HG02642 (cell line): ENCODE data around the gene INMT.

ENCODE experiments used
- ATAC-seq: cut with Tn5 transposase; IDR thresholded peaks from one replicate; pipeline ENCODE4 v1.9.1; 2021; ENCODE audit warnings: mild to moderate bottlenecking; ENCODE audit not compliant: unreplicated experiment, poor library complexity

INMT gene

DNA sequence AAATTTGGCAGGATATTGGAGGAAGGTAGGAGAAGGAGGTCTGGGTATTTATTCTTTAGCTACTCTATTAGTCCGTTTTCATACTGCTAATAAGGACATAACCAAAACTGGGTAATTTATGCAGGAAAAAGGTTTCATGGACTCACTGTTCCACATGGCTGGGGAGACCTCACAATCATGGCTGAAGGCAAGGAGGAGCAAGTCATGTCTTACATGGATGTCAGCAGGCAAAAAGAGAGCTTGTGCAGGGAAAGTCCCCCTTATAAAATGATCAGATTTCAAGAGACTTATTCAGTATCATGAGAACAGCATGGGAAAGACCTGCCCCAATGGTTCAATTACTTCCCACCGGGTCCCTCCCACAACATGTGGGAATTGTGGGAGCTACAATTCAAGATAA is 1.9 kb upstream of the INMT start:
- ATAC-seq, result no peak

DNA sequence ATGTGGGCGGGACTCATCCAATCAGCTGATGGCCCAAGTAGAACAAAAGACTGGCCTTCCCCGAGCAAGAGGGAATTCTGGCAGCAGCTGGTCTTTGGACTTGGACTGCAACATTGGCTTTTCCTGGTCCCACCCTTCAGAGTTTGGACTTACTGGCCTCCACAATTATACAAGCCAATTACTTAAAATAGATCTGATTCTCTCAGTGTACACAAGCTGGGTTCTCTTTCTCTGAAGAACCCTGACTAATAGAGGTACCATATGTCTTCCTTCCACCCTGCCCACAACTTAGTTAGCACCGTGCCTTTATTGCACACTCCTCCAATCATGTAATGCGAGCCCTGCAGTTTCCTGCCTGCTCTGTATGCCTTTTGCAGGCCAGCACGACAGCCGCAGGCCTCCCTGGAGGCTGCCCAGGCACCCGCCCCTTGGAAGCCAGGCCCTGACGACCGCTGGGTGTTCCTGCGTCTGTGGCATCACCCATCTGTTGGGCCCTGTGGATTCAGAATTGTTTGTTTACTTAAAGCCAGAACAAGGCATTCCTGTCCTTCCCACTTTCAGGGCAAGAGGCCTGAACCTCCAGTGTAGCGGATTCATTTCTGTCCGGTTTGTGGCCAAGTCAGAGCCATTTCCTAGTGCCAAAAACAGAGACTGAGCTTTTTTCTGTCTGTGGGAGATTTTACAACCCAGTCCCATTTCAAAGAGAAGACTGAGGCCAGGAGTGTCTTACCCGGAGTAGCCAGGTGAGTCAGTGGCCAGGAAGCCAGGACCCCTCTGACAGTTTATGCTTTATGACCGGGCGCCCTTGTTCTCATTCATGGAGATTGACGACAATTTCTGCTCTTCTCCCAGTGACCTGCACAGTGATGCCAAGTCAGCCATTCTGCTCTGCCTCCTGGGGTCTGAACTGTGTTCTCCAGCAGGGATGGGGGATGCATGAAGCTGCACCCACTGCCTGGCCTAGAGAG is 968 bp upstream of the INMT start:
- ATAC-seq, result no peak

DNA sequence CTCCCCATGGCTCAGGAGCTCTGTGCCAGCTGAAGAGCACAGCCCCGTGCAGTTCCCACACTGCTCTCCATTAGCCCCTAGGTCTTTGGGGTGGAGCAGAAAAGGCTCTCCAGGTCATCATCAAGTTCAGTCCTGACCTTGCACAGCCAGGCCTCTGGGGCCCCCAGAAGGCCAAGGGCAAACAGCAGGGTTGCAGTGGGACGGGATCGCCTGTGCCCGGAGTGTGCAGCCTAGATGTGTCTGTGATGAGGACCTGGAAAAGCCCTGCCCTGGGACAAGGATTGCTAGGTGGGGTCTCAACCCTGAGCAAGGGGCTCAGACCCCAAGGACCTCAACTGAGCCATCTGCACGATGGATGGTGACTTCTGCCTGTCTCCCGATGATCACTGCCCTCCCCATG is 549 bp downstream of the INMT start:
- no peak for ATAC-seq

DNA sequence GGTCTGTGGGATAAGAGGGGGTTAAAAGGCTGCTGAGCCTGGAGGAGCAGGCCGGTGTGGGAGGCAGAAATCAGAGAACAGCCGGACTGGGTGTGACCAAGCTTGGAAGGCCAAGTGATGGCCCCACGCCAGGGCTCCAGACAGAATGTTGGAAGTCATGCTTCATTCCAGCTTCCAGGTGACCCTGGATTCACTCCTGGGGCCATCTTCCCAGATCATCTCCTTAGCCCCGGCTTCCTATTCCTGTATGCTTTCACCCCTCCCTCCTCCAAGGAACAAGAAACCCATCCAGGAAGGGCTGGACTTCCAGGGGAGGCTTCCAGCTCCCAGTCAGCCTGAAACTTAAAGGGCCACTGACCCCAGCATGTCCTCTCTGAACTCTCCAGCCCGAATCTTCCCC is 1.0 kb downstream of the INMT start:
- no peak for ATAC-seq

DNA sequence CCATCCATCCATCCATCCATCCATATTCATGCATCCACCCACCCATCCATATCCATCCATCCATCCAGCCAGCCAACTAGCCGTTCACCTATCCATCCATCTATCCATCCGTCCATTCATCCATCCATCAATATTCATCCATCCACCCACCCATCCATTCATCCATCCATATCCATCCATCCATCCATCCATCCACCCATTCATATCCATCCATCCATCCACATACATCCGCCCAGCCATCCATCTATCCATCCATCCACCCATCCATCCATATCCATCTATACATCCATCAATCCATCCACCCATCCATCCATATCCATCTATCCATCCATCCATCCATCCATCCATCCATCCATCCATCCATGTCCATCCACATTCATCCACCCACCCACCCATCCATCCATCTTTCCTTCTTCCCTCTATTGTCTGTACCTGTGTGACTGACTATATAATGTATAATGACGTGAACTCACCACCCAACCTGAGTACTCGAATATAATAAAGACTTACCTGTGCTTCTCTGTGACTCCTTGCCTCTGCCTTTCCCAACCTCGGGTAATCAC is 2.5 kb downstream of the INMT start:
- ATAC-seq, result no peak

DNA sequence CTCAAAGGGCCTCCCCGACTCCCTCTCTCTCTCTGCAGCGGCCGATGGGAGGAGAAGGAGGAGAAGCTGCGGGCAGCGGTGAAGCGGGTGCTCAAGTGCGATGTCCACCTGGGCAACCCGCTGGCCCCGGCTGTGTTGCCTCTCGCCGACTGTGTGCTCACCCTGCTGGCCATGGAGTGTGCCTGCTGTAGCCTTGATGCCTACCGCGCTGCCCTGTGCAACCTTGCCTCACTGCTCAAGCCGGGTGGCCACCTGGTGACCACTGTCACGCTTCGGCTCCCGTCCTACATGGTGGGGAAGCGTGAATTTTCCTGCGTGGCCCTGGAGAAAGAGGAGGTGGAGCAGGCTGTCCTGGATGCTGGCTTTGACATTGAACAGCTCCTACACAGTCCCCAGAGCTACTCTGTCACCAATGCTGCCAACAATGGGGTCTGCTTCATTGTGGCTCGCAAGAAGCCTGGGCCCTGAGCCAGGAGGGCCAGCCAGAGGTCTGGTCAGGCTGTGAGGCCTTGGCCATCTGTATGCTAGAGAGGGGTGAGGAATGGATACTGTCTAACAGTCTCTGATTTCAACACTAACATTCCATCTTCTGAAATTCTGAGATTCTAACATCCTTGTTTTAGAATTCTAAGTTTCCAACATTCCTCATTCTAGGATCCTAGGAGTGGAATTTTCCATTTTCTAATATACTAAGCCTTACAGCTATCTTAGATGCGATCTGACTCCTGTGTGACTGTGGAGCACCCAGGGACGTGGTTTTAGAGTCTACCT is 3.6 kb downstream of the INMT start:
- ATAC-seq, result no peak

DNA sequence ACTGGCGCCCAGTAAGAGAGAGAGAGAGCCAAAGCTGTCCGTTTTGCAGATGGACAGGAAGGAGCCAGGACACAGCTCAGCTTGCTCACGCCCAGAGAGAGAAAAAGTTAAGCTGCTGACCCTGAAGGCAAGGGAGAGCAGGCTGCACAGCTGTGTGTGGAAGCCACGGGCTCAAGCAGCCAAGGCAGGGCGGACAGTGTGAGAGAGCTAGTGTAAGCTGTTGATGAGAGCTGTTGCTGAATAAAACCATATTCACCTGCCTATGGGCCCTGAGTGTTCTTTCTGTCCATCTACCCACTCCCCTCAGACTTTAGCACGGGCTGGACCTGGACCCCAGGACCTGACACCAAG is 5.4 kb downstream of the INMT start:
- no peak for ATAC-seq

DNA sequence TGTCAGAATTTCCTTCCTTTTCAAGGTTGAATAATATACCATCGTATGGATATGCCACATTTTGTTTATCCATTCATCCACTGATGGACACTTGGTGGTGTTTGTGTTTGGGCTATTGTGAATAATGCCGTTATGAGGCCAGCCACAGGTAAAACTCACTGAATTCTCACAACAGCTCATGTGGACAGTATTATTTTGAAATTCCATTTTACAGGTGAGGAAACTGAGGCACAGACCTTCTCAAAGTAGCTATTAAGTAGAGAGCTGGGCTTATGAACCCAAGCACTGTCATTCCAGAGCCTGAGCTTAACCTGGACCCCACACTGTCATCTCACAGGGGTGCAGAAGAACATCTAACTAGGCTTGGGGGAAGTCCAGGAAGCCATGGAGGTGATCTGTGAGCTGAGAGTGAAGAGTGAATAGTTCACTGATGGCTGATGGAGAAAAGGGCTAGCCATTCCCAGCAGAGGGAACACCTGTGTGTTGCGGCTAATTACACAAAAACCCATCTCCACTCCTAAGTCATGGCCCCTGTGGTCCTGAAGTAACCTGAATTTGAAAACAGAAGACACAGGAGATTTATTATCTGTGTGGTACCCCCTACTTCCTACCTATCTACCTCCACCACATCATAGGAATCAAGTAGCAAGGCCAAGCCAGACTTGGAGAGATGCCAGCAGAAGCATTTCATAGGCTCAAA is 8.7 kb downstream of the INMT start:
- ATAC-seq, result no peak

DNA sequence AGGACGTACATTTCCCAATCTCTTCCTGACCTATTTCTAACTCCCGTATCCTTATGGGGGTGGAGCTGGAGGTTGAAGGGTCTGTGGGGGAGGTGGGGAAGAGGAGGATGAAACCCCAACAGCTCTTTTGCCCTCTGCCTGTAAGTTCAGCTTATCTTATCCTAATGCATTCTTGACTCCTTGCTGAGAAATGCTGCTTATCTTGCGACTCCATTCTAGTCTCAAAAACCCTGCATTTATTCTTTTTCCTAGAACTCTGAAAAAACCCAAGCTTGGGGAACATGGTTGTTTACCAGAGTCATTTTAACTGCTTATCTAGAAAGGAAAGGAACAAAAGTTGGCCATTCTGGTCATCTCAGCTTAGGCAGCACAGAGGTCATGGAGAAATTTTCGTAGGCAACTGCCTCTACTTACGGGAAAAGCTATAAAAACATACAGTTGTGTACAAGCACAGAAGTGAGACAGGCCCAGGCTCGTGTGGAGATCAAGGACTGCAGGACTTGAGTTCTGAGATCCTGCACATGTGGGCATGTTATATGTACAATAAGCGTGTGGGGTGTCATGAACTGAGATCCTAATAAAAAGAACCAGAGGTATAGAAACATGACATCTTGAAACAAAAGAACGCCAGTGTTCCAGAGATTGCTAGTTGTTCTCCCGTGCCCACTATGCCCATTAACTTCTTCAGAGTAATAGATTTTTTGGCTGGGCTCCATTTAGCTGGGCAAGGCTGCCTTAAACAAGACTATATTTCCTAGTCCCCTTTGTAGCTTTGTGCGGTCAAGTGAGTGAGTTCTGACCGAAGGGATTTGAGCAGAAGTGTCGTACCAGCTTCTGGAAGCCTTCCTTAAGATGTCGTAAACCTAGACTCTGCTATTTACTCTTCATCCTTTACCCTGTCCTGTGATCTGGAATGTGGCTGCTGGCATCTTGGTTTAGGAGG is 9.6 kb downstream of the INMT start:
- ATAC-seq, result no peak

DNA sequence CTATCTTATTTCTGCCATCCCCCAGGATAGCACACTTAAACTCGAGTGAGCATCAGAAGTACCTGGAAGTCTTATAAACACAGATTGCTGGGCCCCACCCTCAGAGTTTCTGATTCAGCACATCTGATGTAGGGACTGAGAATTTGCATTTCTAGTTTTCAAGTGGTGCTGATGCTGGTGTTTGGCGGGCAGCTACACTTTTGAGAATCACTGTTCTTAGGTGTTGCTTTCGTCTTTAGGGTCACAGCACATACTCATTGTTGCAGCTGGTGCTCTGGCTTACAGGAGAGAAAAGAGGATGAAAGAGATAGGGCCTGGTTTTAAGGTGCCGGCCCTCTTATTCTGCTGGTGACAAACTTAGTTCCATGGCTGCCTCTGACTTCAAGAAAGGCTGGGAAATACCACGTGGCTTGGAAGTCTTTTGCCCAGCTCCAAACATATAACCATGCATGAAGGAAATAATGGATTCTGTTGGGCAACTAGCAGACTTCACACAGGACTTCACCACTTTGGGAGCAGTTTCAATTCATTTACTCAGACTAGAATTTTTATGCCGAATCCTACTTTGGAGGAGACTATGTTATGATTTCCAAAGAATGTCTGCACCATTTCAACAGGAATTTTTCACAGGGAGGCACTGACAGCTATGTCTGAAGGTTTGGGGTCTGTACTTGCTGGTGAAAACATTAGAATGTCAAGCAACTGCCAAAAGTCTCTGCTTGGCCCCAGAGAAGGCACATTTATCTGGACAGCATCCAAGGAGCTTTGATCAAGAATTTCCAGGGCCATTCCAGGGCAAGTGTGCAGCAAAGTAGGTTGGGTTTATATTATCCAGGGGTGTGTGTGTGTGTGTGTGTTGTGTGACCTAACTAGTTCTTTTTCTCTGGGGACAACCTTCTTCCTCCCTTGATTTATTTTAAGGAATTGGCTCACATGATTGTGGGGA is 12.4 kb downstream of the INMT start:
- peak; percentile 95 for ATAC-seq

DNA sequence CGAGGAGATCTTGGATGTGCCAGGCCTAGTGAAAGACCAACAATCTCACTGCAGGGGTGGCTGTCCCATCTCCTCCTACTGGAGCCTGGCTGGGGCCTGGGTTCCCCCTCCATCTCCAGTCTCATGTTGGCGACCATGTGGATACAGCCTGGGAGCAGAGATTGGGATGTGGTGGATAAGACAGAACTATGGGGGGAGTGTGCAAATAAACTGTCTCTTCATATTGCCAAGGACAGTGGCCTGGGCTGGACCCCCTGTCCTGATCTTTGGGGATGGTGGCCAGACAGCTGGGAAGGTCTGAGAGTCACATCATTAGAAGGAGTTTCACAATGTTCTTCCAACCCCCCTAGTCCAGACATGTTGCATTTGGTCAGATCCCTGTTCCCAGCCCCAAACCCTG is 13.5 kb downstream of the INMT start:
- ATAC-seq, result no peak

DNA sequence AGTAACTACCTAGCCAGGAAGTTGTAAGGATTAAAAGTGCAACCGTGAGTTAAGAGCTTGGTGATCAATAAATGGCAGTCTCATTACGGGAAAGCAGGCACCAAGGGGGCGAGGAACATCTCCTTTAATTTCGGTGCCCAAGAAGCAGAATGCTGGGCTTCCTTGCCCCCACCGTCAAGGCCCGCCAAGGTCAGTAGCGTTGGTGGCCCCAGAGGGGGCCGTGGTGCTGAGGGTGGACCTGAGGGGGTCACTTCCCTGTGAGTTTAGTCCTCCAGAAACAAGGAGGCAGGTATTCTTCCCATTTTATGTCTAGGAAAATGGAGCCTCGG is 18.9 kb downstream of the INMT start:
- no peak for ATAC-seq

DNA sequence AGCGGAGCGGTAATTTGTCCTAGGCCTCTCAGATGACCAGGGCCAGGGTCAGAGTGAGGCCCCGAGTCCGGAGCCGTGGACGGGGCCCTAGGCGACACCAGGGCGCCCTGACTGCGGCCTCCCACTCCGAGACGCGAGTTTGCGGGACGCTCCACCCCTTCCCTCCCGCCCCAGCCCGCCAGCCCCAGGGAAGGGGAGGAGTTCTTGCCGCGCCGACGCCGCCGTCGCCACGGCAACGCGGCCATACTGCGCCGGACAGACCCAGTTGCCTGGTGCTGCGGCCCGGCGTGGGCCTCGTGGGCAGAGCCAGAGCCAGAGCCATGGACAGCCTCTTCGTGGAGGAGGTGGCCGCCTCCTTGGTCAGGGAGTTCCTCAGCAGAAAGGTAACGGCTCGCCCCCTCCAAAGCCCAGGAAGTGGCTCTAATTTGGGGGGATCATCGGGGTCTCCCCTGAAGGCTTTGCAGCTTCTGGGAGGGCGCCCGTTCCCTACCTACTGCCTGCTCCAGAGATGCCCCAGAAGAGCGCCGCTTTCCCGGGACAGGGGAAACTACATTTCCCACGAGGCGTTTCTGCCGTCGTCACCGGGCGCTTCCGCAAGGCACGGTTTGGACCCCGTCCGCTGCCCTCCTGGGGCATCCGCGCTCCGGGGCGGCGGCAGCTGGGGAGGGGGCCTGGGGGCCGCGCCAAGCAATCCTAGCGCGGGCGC is 19.4 kb downstream of the INMT start, which contains the start of gene MINDY4:
TSS of gene MINDY4 (plus strand) at position 244 of the 706 bp plus-strand sequence. CDS start at position 321, 77 bp downstream.
- ATAC-seq, result peak; percentile 93

DNA sequence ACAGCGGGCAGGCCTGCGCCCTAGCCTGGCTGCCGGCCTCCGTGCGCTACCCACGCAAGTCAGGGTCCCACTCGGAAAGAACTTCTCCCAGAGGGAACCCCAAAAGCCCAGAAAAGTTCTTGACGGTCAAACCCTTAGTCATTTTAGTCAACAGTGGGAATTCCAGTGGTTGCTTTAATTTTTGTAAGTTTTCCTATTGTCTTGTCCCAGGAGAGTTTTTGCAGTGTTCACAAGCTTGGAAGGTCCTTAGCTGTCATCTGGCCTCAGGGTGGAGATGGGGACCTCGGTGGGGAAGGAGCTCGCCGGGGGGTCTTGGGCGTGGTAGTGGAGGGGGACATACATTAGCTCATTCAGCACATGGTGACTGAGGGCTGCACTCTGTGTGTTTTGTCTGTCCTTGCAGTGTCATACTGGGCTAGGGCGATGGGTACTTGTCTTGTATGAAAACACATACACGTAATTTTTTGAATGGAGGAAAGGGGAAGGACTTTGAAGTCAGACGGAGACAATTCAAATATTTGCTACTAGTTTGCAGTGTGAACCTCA is 20.0 kb downstream of the INMT start:
- peak; percentile 18 for ATAC-seq

DNA sequence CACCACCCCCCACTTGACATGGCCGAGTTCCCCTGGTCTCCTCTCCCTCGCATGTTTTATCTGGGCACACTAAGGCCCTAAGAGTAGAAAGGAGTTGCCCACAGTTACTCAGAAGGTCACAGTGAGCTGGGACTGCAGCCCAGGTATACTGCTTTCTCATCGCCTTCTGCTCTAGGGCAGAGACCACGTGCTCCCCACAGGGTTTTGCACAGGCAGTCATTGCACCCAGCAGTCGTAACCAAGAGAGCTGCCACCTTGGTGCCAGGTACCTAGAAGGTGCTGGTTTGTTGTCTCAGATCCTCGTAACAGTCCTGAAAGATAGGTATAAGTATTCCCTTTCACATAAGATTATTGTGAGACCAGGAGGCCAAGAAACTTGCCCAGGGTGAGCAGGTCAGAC is 21.0 kb downstream of the INMT start:
- ATAC-seq, result no peak

DNA sequence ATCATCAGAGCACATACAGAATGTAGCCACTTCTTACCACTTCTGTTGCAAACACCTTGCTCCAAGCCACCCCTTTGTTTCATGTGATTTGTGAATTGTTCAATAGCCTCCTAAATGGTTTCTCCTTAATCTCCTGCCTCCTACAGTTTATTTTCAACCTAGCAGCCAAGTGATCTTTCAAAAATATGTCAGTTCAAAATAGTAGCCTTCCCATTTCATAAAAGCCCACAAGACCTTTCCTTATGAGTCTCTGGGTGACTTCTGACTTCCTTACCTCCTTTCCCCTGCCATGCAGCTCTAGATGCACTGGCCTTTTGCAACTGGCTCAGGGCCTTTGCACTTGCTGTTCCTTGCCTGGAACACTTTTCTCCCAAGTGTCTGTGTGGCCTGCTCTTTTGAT is 24.1 kb downstream of the INMT start:
- no peak for ATAC-seq

DNA sequence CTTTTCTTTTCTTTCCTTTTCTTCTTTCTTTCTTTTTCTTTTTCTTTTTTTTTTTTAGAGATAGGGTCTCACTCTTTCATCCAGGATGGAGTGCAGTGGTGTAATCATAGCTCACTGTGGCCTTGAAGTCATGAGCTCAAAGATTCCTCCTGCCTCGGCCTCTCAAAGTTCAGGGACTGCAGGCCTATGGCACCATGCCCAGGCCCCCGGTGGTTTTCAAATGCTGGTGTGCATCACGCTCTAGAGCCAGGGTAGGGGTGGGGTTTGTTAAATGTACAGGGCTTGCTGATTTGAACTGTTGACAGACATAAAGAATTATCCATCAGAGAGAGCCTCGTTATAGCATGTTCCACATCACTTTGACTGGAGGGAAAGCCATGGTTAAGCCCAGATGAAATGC is 25.0 kb downstream of the INMT start:
- no peak for ATAC-seq
